Prostate gland (tissue), 2 donors: ENCODE results near the gene CPNE1. TPM values are rescaled to one million over a fixed set of nuclear protein-coding genes. Genes with fewer than 3 reads are reported as not detected.

Source experiments
- DNase-seq: peaks from one replicate; pipeline ENCODE4 v3.0.0-alpha.2; 2019; ENCODE audit warnings: low spot score
- H3K27ac ChIP-seq, 2 donors: fragments of 200-600 bp; sonication (generic); 2 replicates each; pipeline ENCODE4 v1.5.1; 2017 to 2019
- H3K27me3 ChIP-seq: fragments of 200-600 bp; sonication (generic); replicated peaks from 2 replicates; pipeline ENCODE4 v1.5.1; 2019; ENCODE audit not compliant: insufficient read depth
- H3K36me3 ChIP-seq, 2 donors: fragments of 200-600 bp; sonication (generic); 1 replicate in 1 of 2; 2 replicates in 1 of 2; pipeline versions ENCODE4 v1.5.1 to v1.8.1; 2017 to 2019
- H3K4me1 ChIP-seq: fragments of 200-600 bp; sonication (generic); replicated peaks from 2 replicates; pipeline ENCODE4 v1.5.1; 2019
- H3K4me3 ChIP-seq, 2 donors: fragments of 200-600 bp; sonication (generic); 2 replicates each; pipeline ENCODE4 v1.5.1; 2017 to 2019
- H3K9me3 ChIP-seq: fragments of 200-600 bp; sonication (generic); 2 replicates; pipeline ENCODE4 v1.5.1; 2017
- CTCF ChIP-seq, 4 experiments: fragments of 200-600 bp in 2 of 4; fragments of 450-650 bp in 2 of 4; sonication (generic) in 2 of 4; IDR thresholded peaks; 1 replicate in 3 of 4; 2 replicates in 1 of 4; pipeline ENCODE4 v1.5.1; 2016 to 2019; ENCODE audit warnings: antibody characterized with exemption in 4 of 4, mild to moderate bottlenecking in 2 of 4, moderate library complexity in 2 of 4
- POLR2A ChIP-seq: fragments of 450-650 bp; IDR thresholded peaks from one replicate; pipeline ENCODE4 v1.6.1; 2016; ENCODE audit warnings: antibody characterized with exemption, mild to moderate bottlenecking
- POLR2AphosphoS5 ChIP-seq: sonication (generic); formaldehyde crosslinking; IDR thresholded peaks from one replicate; pipeline ENCODE4 v1.6.1; 2017; ENCODE audit warnings: antibody characterized with exemption
- whole genome bisulfite sequencing: methylation state at CpG from one replicate; pipeline ENCODE4 v1.1.5; 2018; 5-methylcytosine and 5-hydroxymethylcytosine counted together
- intact Hi-C: fragments of 100-400 bp; cut with DNase I; formaldehyde crosslinking; loops from one replicate; pipeline ENCODE4 v1.14.2; 2022
- small RNA-seq, 2 donors: library from RNA; depleted of rRNA; stranded (forward); fragments of <200 nt; gene quantifications; one replicate each; pipeline ENCODE3, GENCODE V24; 2016
- total RNA-seq, 2 donors: library from RNA; depleted of rRNA; stranded (reverse); fragments of >200 nt; gene quantifications; one replicate each; pipeline ENCODE4 v1.1.0, GENCODE V29; 2016

Gene CPNE1
- total RNA-seq, 2 donors from 2014 or later, result 90.1 to 91.4 TPM

GRCh38 chr20:35582131-35582530, 82.6 kb downstream of the CPNE1 start:
- Histone ChIP-seq H3K27ac (no peak overlapping the region), H3K27me3 (no peaks in the 10 kb centered on the region), H3K4me1 (no peaks in the 10 kb centered on the region), H3K36me3 (no peaks in the 10 kb centered on the region), H3K9me3 (no peaks in the 10 kb centered on the region), H3K4me3 (no peak overlapping the region)
- intact Hi-C loops, result no loop called here
- no peak for DNase-seq
- 100% methylated on average over 7 of the region's 7 CpGs for WGBS
- TF ChIP-seq CTCF (IDR thresholded peaks at IDR 0.05) (no peak), POLR2AphosphoS5 (no peak), POLR2A (no peak)

GRCh38 chr20:35579196-35579595, 85.5 kb downstream of the CPNE1 start:
- H3K27me3 ChIP-seq, result no peaks in the 10 kb centered on the region
- no peak overlapping the region for H3K27ac ChIP-seq
- no peaks in the 10 kb centered on the region for H3K9me3 ChIP-seq
- DNase-seq, result no peak
- H3K36me3 ChIP-seq, result no peaks in the 10 kb centered on the region
- intact Hi-C loops, result no loop called here
- no peak for TF ChIP-seq POLR2A
- no peak for TF ChIP-seq CTCF (IDR thresholded peaks at IDR 0.05)
- TF ChIP-seq POLR2AphosphoS5, result no peak
- H3K4me3 ChIP-seq, result no peak overlapping the region
- 95% methylated on average over 6 of the region's 6 CpGs for WGBS
- H3K4me1 ChIP-seq, result no peaks in the 10 kb centered on the region

GRCh38 chr20:35578469-35578868, 86.2 kb downstream of the CPNE1 start:
- WGBS, result 81% methylated on average over 8 of the region's 8 CpGs
- Histone ChIP-seq H3K9me3 (no peaks in the 10 kb centered on the region), H3K36me3 (no peaks in the 10 kb centered on the region), H3K27me3 (no peaks in the 10 kb centered on the region), H3K27ac (no peak overlapping the region), H3K4me1 (no peaks in the 10 kb centered on the region), H3K4me3 (no peak overlapping the region)
- DNase-seq, result no peak
- intact Hi-C loops, result no loop called here
- TF ChIP-seq POLR2AphosphoS5 (no peak), POLR2A (no peak), CTCF (IDR thresholded peaks at IDR 0.05) (no peak)

GRCh38 chr20:35576816-35577215, 87.9 kb downstream of the CPNE1 start:
- Histone ChIP-seq H3K27ac (no peak overlapping the region), H3K4me3 (no peak overlapping the region), H3K9me3 (no peaks in the 10 kb centered on the region), H3K27me3 (no peaks in the 10 kb centered on the region), H3K36me3 (no peaks in the 10 kb centered on the region), H3K4me1 (no peaks in the 10 kb centered on the region)
- intact Hi-C loops, result no loop called here
- DNase-seq, result no peak
- TF ChIP-seq POLR2A (no peak), CTCF (IDR thresholded peaks at IDR 0.05) (no peak), POLR2AphosphoS5 (no peak)
- WGBS, result 75% methylated on average over 3 of the region's 3 CpGs

Small RNAs within 50 kb of the gene (small RNA-seq; reads per million reads assigned to genes)
- gene RNU6-759P (0 reads per million in 2 donors), gene RPL37P1 (0 reads per million in 2 donors)

Other genes starting within 250 kb of the CPNE1 start
- gene GDF5, start 226.7 kb downstream of the CPNE1 start, total RNA-seq, result under 1 TPM; 0.50 to 0.68 TPM
- gene CEP250, start 209.3 kb downstream of the CPNE1 start, total RNA-seq, result 10 to 100 TPM; 35.2 to 36.9 TPM
- gene C20orf173, start 135.2 kb downstream of the CPNE1 start, total RNA-seq, result not detected
- 100 to 1,000 TPM; 277 to 282 TPM for gene ERGIC3, start 122.8 kb downstream of the CPNE1 start, total RNA-seq
- gene SPAG4, start 49.1 kb downstream of the CPNE1 start, total RNA-seq, result 10 to 100 TPM in 1 of 2 donors, under 1 TPM in 1; 0.91 to 10.4 TPM
- gene RBM12, start within 50 bp of the CPNE1 start, total RNA-seq, result 10 to 100 TPM; 31.8 to 38.9 TPM
- 10 to 100 TPM; 41.2 to 56.7 TPM for gene NFS1, start 34.5 kb upstream of the CPNE1 start, total RNA-seq
- 100 to 1,000 TPM; 249 to 320 TPM for gene ROMO1, start 34.5 kb upstream of the CPNE1 start, total RNA-seq
- gene RBM39, start 77.4 kb upstream of the CPNE1 start, total RNA-seq, result 100 to 1,000 TPM; 228 to 235 TPM
- gene PHF20, start 107.1 kb upstream of the CPNE1 start, total RNA-seq, result 10 to 100 TPM; 34.7 to 61.1 TPM